Astrocyte of the cerebellum (primary cell): Measurements from ENCODE around the gene DEFB132.

Source experiments
- DNase-seq: peaks from one replicate; pipeline ENCODE4 v3.0.0-alpha.2; 2011; ENCODE audit warnings: low read depth
- H3K4me3 ChIP-seq: 2 replicates; pipeline ENCODE4 v1.5.1; 2011; ENCODE audit warnings: mild to moderate bottlenecking, low read depth, low read length, moderate library complexity
- CTCF ChIP-seq: IDR thresholded peaks from 2 replicates; pipeline ENCODE4 v1.5.1; 2012; ENCODE audit warnings: low read length, low read depth, moderate library complexity, mild to moderate bottlenecking; ENCODE audit errors: missing control alignments
- in situ Hi-C: cut with HindIII; loops from 2 replicates; pipeline ENCODE4 v1.10.0; 2017; ENCODE audit warnings: low sequenced_read_pairs

DEFB132 gene

DNA sequence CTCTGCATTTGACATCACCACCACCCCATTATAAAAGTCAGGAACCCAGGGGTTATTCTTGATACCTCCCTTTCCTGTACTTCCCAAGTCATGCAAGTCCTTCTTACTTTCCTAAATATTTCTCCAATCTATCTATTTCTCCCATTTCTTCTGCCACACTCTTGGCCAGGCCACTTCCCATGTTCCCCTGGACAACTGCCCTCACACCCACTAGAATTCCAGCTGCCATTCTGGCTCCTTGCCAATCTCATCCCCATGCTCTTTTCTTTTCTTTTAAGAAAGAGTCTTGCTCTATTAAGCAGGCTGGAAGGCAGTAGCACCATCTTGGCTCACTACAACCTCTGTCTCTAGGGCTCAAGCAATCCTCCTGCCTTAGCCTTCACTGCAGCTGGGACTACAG, 15.2 kb downstream of the DEFB132 start:
- in situ Hi-C loops: no loop called here

GRCh38 chr20:273884-274283, 16.4 kb downstream of the DEFB132 start:
- no peak for DNase-seq
- H3K4me3 ChIP-seq: no peak overlapping the region
- in situ Hi-C loops: no loop called here
- TF ChIP-seq CTCF: no peak

More for the DNA sequence above, 15.2 kb downstream of the DEFB132 start:
- no peak for TF ChIP-seq CTCF
- no peak overlapping the region for H3K4me3 ChIP-seq
- no peak for DNase-seq

DNA sequence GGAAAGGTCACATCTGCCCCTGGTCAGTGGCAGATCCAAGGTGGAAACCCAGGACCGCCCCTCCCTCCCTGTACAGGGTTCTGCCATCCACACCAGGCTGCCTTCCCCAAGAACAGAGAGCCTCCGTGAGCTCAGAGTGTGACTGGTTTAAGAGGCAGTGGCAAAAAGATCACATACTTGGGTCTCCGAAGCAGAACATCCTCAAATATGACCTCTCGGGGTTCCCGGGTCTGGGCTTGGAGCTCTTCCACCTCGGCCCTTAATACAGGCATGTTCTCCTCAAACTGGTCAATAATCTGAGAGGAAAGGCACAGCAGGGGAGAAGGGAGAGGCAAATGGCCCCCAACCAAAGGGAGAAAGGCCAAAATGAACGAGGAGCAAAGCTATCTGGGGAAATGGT, 18.3 kb downstream of the DEFB132 start:
- no peak overlapping the region for H3K4me3 ChIP-seq
- in situ Hi-C loops: no loop called here
- no peak for DNase-seq

GRCh38 chr20:276620-277495, 19.3 kb downstream of the DEFB132 start:
- no peak for TF ChIP-seq CTCF
- DNase-seq: no peak
- no peak overlapping the region for H3K4me3 ChIP-seq
- in situ Hi-C loops: no loop called here

More for the DNA sequence above, 18.3 kb downstream of the DEFB132 start:
- no peak for TF ChIP-seq CTCF

DNA sequence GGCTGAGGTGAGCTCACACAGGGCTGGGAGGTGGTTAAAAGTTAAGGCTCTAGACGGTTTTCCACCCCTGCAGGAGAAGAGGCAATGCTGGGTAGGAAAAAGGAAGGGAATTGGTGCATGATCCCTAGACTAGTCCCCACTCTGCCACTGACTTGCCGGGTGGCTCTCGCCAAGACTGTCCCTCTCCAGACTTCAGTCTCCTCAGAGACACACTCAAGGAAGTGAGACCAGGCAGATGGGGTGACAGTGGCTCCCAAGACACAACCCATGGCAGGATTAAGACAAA, 19.9 kb downstream of the DEFB132 start:
- no peak for TF ChIP-seq CTCF
- in situ Hi-C loops: no loop called here
- H3K4me3 ChIP-seq: no peak overlapping the region
- DNase-seq: no peak

DNA sequence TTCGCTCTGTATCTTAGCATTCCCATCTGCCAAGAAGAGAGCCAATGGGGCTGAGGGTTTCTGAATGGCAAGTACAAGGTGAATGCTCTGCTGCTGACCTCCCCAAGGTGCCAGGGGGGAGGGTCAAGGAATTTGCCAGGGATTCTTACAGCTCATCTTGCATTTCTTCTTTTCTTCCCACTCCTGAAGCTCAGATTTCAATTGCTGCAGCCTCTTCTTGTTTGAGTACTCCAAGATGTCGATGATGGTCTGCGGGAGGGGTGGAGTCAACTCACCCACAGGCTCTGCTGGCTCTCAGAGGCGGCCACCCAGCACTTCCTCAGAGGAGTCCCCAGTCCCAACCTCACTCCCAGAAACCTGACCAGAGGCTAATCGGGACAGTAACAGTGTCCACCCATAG, 20.7 kb downstream of the DEFB132 start:
- no peak for DNase-seq
- no peak overlapping the region for H3K4me3 ChIP-seq
- TF ChIP-seq CTCF: no peak
- in situ Hi-C loops: no loop called here
